WERI-Rb-1 (cell line): ENCODE data around the gene UST.
A peak's percentile ranks its signal among the peaks of the same experiment; 100 is the strongest.

Source experiments
- DNase-seq: peaks from one replicate; pipeline ENCODE4 v3.0.0-alpha.2; 2020
- H3K27ac ChIP-seq: fragments of 250-450 bp; sonication (Bioruptor Pico); 2 replicates; pipeline ENCODE4 v1.5.1; 2020; ENCODE audit warnings: mild to moderate bottlenecking, moderate library complexity
- H3K27me3 ChIP-seq: fragments of 250-450 bp; sonication (Bioruptor Pico); 2 replicates; pipeline ENCODE4 v1.5.1; 2021; ENCODE audit warnings: mild to moderate bottlenecking, low read depth, moderate library complexity; ENCODE audit not compliant: insufficient read depth, severe bottlenecking
- H3K36me3 ChIP-seq: fragments of 250-450 bp; sonication (Bioruptor Pico); 2 replicates; pipeline ENCODE4 v1.5.1; 2020; ENCODE audit warnings: mild to moderate bottlenecking, moderate library complexity
- H3K4me3 ChIP-seq: 2 replicates; pipeline ENCODE4 v1.5.1; 2011; ENCODE audit warnings: low read depth, mild to moderate bottlenecking, control low read depth, low read length
- H3K9me3 ChIP-seq: fragments of 250-450 bp; sonication (Bioruptor Pico); 2 replicates; pipeline ENCODE4 v1.5.1; 2021; ENCODE audit warnings: mild to moderate bottlenecking, moderate library complexity; ENCODE audit not compliant: severe bottlenecking
- TF ChIP-seq, protein P1 (sequence below): IDR thresholded peaks from 2 replicates; pipeline ENCODE4 v1.5.1; 2011; ENCODE audit warnings: low read depth, mild to moderate bottlenecking, control low read depth, inconsistent platforms, low read length

The UST gene, protein sequence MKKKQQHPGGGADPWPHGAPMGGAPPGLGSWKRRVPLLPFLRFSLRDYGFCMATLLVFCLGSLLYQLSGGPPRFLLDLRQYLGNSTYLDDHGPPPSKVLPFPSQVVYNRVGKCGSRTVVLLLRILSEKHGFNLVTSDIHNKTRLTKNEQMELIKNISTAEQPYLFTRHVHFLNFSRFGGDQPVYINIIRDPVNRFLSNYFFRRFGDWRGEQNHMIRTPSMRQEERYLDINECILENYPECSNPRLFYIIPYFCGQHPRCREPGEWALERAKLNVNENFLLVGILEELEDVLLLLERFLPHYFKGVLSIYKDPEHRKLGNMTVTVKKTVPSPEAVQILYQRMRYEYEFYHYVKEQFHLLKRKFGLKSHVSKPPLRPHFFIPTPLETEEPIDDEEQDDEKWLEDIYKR

DNA sequence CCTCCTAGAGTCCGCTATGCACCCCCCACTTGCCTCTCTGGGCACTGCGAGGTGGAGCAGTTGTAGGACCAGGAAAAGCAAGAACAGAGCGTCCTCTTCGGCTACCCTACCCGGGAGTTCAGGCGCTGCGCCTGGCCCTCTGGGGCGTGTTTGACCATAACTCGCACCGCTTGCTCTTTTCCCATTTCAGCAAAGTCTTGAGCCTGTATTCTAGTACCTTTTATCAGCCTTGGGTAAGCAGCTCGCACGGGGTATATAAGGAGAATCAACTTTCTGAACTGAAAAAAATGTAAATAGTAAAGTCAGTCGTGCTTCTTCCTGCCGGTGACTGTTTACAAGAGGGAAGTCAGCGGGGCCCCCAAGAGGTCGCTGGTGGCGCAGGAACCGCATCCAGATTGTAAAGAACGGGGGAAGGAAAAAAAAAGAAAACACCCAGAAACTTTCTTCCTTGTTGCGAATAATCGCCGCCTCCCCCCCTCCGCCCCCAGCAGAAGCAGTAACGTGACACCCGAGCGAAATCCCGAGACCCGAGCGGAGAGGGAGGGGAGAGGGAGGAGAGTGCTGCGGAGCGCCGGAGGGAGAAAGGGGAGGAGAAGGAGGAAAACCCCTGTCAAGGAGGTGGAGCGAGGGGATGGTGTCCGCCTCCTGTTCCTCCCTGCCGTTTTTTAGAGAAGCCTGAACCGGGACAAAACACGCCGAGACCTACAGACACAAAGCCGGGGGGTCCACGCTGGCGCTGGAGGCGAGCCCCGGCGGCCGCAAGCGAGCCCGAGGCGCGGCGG lies at the start of gene UST:
Gene UST, plus strand, starts transcription at position 668 of the 782 bp plus-strand sequence. CDS start 401 bp downstream, outside the sequence.
- peak within 1 kb of the TSS; percentile 65 for H3K4me3 ChIP-seq
- H3K27ac ChIP-seq = no peak within 1 kb of the TSS
- DNase-seq = peak; percentile 46
- H3K27me3 ChIP-seq = peaks cover 46% of the 10 kb centered on the region
- H3K9me3 ChIP-seq = no peaks in the 10 kb centered on the region
- TF ChIP-seq, protein P1, sequence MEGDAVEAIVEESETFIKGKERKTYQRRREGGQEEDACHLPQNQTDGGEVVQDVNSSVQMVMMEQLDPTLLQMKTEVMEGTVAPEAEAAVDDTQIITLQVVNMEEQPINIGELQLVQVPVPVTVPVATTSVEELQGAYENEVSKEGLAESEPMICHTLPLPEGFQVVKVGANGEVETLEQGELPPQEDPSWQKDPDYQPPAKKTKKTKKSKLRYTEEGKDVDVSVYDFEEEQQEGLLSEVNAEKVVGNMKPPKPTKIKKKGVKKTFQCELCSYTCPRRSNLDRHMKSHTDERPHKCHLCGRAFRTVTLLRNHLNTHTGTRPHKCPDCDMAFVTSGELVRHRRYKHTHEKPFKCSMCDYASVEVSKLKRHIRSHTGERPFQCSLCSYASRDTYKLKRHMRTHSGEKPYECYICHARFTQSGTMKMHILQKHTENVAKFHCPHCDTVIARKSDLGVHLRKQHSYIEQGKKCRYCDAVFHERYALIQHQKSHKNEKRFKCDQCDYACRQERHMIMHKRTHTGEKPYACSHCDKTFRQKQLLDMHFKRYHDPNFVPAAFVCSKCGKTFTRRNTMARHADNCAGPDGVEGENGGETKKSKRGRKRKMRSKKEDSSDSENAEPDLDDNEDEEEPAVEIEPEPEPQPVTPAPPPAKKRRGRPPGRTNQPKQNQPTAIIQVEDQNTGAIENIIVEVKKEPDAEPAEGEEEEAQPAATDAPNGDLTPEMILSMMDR = peak; percentile 31; the same call in 1 of the 2 replicates
- H3K36me3 ChIP-seq = no peaks in the 10 kb centered on the region

DNA sequence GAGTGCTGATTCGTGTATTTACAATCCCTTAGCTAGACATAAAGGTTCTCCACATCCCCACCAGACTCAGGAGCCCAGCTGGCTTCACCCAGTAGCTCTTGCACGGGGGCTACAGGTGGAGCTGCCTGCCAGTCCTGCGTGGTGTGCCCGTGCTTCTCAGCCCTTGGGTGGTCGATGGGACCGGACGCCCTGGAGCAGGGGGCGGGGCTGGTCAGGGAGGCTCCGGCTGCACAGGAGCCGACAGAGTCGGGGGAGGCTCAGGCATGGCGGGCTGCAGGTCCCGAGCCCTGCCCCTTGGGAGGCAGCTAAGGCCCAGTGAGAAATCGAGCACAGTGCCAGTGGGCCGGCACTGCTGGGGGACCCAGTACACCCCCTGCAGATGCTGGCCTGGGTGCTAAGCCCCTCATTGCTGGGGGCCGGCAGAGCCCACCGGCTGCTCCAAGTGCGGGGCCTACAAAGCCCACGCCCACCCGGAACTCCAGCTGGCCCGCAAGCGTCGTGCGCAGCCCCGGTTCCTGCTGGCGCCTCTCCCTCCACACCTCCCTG lies 48.9 kb upstream of the UST start:
- H3K4me3 ChIP-seq = no peak overlapping the region
- no peak overlapping the region for H3K27ac ChIP-seq
- H3K36me3 ChIP-seq = no peaks in the 10 kb centered on the region
- TF ChIP-seq, protein P1 = no peak
- no peaks in the 10 kb centered on the region for H3K9me3 ChIP-seq
- no peak for DNase-seq
- H3K27me3 ChIP-seq = no peaks in the 10 kb centered on the region

DNA sequence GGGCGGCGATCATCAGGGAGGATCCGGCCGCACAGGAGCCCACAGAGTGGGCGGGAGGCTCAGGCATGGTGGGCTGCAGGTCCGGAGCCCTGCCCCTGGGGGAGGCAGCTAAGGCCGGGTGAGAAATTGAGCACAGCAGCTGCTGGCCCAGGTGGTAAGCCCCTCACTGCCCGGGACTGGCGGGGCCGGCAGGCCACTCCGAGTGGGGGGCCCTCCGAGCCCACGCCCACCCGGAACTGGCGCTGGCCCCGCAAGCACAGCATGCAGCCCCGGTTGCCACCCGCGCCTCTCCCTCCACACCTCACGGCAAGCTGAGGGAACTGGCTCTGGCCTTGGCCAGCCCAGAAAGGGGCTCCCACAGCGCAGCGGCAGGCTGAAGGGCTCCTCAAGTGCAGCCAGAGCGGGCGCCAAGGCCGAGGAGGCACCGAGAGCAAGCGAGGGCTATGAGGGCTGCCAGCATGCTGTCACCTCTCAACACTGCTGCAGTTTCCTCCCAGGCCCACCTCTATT lies 48.1 kb upstream of the UST start:
- TF ChIP-seq, protein P1 = no peak
- no peaks in the 10 kb centered on the region for H3K27me3 ChIP-seq
- H3K27ac ChIP-seq = no peak overlapping the region
- H3K4me3 ChIP-seq = no peak overlapping the region
- DNase-seq = no peak
- no peaks in the 10 kb centered on the region for H3K36me3 ChIP-seq
- H3K9me3 ChIP-seq = no peaks in the 10 kb centered on the region

DNA sequence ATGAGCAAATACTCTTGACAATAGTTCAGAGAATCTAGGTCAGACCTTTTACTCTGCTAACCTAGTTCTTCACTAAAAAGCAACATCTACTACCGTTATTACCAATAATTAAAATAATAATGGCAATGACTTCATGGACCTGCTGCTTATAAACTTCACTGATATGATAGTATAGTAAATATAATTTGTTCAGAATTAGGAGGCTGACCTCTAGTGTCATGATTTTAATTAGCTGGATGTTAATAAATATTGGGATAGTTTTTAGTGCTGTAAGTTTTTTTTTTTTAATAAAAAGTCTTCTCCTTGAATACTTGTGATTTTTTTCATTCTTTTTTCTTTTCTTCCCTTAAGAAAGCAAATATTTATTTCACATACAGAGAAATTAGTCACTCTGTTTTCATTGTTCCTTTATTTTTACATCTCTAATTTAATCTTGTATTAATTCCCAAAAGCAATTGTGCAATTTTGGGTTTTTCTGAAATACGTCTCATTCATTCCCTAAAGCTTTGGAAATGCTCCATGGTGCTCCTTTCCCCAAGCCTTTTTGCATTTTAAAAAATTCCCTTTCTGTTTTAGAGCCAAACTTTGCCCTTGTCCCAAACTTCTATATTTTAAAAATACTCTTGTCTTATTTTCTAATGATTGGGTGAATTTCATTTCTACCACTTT lies 46.6 kb upstream of the UST start:
- TF ChIP-seq, protein P1 = no peak
- Histone ChIP-seq H3K36me3 (no peaks in the 10 kb centered on the region), H3K27me3 (no peaks in the 10 kb centered on the region), H3K4me3 (no peak overlapping the region), H3K27ac (no peak overlapping the region), H3K9me3 (no peaks in the 10 kb centered on the region)
- DNase-seq = no peak

DNA sequence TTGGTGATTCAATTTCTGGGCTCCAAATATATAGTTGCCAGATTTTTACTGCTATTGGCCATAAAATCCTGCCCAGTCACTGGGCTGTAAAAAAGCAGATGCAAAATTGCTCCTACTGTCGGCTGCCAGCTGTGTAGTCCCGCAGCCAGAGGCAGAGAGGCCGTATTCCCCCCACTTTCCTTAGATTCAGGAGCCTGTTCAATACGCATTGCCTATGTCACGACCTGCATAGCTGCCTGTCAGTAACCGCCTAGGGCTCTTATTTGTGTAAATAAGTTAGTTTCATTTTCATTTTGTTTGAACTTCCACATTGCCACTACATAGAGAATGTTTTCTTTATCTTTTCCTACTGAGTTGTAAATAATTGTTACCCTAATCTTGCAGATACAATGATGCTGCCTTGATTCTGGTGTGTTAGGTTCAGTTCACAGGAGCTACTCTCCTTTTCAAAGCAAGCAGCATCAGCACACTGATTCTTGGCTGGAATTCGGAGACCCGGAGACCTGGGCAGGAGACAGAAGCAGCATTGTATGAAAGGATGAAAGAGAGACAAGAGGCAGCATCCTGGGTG lies 46.0 kb upstream of the UST start:
- TF ChIP-seq, protein P1 = no peak
- Histone ChIP-seq H3K9me3 (no peaks in the 10 kb centered on the region), H3K4me3 (no peak overlapping the region), H3K36me3 (no peaks in the 10 kb centered on the region), H3K27ac (no peak overlapping the region), H3K27me3 (no peaks in the 10 kb centered on the region)
- no peak for DNase-seq
